ENCODE data around the gene EFCAB8.

The EFCAB8 gene

DNA sequence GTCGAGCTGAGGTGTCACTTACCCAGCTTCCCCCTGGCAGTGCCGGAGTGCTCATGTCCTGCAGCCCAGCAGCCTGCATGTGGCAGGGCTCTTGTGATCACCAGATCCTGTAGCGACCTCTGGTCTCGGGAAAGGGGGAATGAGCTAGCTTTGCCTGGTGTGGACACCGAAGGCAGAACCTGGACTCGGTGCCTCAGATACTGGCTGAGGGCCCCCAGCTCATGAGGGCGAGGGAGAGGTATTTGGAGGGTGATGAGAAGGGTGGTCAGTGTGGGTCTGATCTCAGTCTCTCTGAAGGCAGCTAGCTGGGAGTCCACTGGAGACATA, 119.2 kb downstream of the EFCAB8 start:
- no peak for DNase-seq
- in situ Hi-C loops (cut with MboI; ENCODE audit: low pct_unique_long_range_greater_than_20kb, low sequenced_read_pairs): no loop called here

- in situ Hi-C loops (cut with MboI; ENCODE audit: low pct_unique_long_range_greater_than_20kb, low sequenced_read_pairs): no loop called here
- no peak for DNase-seq
Observed at GRCh38 chr20:32979201-32979998, 120.7 kb downstream of the EFCAB8 start.

DNA sequence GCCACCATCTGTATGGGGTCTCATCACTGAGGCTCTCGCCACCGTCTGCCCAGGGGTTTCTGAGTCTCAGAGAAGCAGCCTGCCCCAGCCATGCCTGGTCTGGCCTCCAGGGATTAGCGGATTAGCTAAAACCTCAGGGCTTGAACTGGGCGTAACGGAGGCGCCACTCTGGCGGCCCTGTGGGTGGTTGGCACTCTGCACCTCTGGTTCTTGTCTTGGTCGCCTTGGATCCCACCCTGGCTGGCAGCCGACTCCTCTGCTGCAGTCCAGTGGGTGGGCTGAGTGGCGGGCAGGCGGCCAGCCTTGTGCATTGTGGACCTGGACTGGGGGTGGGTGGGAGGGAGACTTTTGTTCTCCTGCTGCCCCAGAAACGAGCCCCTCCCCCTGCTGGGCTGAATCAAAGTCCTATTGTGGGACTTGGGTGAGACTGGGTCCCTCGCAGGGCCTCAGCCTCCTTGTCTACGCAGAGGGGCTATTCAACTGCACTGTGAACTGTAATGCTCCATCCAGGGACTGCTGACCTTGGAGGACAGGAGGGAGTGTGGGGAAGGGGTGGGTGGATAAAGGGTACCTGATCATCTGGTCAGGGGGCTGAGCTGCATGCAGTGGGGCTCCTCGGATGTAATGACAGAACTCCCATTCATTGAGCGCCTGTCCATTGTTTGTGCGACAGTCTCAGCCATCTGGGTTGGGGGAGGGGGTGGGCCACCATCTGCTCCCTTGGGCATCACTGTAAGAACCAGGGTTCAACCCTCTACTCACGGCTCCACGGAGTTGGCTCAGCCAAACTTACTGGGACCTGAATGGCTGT, 121.6 kb downstream of the EFCAB8 start:
- DNase-seq: no peak
- in situ Hi-C loops (cut with MboI; ENCODE audit: low pct_unique_long_range_greater_than_20kb, low sequenced_read_pairs): no loop called here

GRCh38 chr20:32980990-32981389, 122.3 kb downstream of the EFCAB8 start:
- in situ Hi-C loops (cut with MboI; ENCODE audit: low pct_unique_long_range_greater_than_20kb, low sequenced_read_pairs): no loop called here
- DNase-seq: no peak

DNA sequence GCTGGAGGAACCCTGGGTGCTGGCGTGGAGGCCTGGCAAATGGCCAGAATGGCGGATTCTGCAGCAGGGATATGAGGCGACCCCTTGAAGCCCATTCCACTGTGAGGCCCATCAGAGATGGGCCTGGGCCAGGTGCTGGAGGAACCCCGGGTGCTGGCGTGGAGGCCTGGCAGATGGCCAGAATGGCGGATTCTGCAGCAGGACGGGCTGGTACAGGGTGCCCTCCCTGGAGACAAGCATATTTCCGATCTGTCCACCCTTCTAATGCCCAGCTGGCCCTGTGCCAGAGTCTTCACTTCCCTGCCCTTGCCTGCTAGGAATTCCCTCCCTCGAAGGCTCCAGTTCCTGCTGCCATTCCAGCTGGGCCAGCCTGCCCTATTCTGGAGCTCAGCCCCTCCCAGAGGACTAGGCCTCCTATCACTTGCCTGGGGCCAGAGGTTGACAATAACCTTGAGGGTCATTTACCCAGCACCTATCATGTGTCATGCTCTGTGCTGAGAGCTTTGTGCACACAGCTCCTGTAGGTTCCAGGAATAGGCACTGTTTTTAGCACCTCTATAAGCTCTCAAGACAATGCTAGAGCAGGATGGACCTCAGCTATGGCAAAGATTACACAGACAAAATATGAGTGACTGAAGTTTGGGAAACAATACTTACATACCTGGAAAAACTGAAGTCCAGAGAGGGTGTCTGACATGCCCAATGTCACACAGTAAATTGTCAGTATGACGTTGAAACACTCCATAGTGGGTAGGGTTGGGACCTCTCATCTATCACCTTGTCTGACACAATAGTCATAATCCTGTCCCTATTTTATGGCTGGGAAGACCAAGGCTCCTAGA, 124.1 kb downstream of the EFCAB8 start:
- in situ Hi-C loops (cut with MboI; ENCODE audit: low pct_unique_long_range_greater_than_20kb, low sequenced_read_pairs): no loop called here
- no peak for DNase-seq

DNA sequence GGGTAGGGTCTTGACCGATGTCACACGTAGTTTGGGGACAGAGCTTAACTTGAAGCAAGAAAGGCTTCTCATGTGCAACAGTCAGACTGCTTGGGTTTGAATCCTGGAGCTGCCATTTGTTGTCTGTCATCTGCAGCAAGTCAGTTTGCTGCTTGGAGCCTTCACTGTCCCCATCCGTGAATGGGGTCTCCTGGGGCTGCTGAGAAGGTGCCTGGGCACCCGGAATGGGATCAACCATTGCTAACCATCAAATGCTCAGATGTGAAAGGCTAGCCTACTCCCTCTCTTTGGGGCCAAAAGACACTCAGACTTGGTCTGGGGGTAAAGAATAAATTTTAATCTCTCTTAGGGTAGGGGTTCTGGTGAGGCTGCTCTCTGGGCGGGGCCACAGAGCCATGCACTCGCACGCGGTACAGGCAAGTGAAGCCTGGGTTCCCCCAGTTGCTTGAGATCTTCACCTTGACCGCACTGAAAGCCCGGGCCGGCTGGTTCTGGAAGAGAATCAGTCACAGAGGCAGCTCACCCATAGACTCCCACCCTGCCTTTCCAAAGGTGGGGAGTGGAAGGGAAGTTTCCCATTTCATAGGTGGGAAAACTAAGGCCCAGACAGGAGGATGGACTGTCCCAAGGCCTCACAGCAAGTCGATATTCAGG, 124.9 kb downstream of the EFCAB8 start:
- DNase-seq: no peak
- in situ Hi-C loops (cut with MboI; ENCODE audit: low pct_unique_long_range_greater_than_20kb, low sequenced_read_pairs): no loop called here

DNA sequence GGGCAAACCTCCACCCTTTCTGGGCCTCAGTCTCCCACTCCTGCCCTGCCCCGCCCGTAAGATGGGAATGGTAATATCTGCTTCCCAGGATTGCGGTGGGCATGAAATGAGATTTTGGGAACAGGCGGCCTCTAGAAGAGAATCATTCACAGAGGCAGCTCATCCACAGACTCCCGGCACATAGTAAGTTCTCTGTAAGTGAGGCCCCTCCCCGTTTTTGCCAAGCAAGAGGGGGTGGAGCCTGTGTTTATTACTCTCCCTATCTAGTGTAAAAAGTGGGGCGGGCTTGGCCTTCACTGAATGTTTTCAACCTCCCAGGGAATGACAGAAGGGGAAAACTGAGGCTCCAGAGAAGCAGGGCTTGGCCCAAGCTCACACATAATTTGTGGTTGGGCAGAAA, 125.5 kb downstream of the EFCAB8 start:
- peak; percentile 18 for DNase-seq

GRCh38 chr20:32984631-32985354, 126.1 kb downstream of the EFCAB8 start:
- DNase-seq: no peak
- in situ Hi-C loops (cut with MboI; ENCODE audit: low pct_unique_long_range_greater_than_20kb, low sequenced_read_pairs): no loop called here

More for the DNA sequence above, 125.5 kb downstream of the EFCAB8 start:
- in situ Hi-C loops (cut with MboI; ENCODE audit: low pct_unique_long_range_greater_than_20kb, low sequenced_read_pairs): no loop called here

GRCh38 chr20:32985596-32985995, 126.9 kb downstream of the EFCAB8 start:
- no peak for DNase-seq
- in situ Hi-C loops (cut with MboI; ENCODE audit: low pct_unique_long_range_greater_than_20kb, low sequenced_read_pairs): no loop called here

GRCh38 chr20:32986331-32986966, 127.7 kb downstream of the EFCAB8 start:
- no peak for DNase-seq
- in situ Hi-C loops (cut with MboI; ENCODE audit: low pct_unique_long_range_greater_than_20kb, low sequenced_read_pairs): no loop called here

- in situ Hi-C loops (cut with MboI; ENCODE audit: low pct_unique_long_range_greater_than_20kb, low sequenced_read_pairs): no loop called here
- DNase-seq: no peak
Observed at GRCh38 chr20:32987044-32987825, 128.5 kb downstream of the EFCAB8 start.

GRCh38 chr20:32988008-32988407, 129.3 kb downstream of the EFCAB8 start:
- no peak for DNase-seq
- in situ Hi-C loops (cut with MboI; ENCODE audit: low pct_unique_long_range_greater_than_20kb, low sequenced_read_pairs): no loop called here

- in situ Hi-C loops (cut with MboI; ENCODE audit: low pct_unique_long_range_greater_than_20kb, low sequenced_read_pairs): no loop called here
- no peak for DNase-seq
Observed at GRCh38 chr20:32989507-32990283, 131.0 kb downstream of the EFCAB8 start.

DNA sequence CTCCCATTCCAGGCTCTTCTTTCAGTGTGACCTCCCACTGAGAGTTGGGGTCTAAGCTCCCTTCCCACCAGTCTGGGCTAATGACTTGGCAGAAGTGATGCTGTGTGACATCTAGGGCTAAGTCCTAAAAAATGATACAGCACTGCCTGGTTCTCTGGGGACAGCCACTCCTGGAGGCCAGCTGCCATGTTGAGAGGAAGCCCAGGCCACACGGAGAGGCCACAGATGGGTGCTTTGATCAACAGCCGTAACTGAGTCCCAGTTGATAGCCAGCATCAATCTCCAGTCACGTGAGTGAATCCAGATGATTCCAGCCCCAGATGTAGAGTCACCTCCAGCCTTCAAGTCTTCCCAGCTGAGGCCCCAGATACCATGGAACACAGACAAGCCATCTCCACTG, 131.7 kb downstream of the EFCAB8 start:
- in situ Hi-C loops (cut with MboI; ENCODE audit: low pct_unique_long_range_greater_than_20kb, low sequenced_read_pairs): no loop called here
- DNase-seq: no peak

DNA sequence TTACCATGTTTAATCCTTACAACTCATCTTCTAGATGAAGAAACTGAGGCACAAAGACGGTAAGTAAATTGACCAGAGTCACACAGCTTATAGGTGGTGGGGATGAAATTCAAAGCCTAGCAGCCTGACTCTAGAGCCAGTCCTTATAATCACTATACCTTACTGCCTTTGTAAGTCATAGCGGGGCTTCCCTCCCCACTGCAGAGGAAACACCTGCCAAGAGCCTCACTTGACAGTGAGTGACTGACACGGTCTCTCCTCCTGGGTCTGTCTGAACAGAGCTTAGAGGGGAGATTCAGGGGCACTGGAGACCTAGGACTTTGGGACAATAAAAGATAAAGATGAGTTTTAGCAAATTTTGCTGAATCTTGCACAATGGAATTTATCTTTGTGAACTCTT, 132.7 kb downstream of the EFCAB8 start:
- DNase-seq: no peak
- in situ Hi-C loops (cut with MboI; ENCODE audit: low pct_unique_long_range_greater_than_20kb, low sequenced_read_pairs): no loop called here

DNA sequence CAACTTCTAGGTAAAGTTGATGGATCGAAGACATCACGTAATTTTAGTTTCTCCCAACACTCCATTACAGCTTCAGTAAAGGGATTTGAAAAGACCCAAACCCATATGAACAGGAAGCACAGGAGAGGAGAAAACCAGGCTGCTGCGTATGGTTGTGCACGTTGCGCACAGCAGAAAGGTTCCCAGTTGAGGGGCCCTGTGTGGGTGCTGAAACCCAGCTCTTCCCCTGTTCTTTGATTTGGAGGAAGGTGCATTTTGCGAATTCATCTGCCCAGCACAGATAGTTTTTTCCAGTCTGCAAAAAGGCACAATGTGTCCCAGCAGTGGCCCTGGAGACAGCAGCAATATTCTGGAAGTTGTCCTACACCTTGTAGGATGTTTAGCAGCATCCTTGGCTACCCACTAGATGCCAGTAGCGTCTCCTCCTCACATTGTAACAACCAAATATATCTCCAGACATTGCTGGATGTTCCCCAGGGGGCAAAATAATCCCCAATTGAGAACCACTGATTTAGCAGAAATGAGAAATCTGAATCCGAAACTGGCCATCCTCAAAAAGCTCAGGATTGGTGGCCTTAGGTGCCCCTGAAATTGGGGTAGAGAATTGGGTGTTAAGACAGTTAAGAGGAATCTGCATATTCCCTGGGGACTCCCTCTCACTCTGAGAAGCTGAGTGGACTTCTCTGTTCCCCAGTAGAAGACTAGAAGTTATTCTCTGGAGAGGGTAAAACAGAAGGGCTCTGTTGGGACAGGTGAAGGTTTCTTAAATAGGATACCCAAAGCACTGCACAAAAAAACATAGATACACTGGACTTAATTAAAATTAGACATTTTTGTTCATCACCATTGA, 133.3 kb downstream of the EFCAB8 start:
- in situ Hi-C loops (cut with MboI; ENCODE audit: low pct_unique_long_range_greater_than_20kb, low sequenced_read_pairs): no loop called here
- no peak for DNase-seq
